OCI-LY1 (cell line): ENCODE data around the gene FHIT.
A peak's percentile ranks its signal among the peaks of the same experiment; 100 is the strongest.

Source experiments
- H2AFZ ChIP-seq: fragments of 200-600 bp; sonication (generic), shearing (Covaris generic); 2 replicates; pipeline ENCODE4 v1.6.0; 2014; ENCODE audit warnings: antibody characterized with exemption, mild to moderate bottlenecking, low read length
- H3F3A ChIP-seq: fragments of 200-600 bp; sonication (generic), shearing (Covaris generic); 2 replicates; pipeline ENCODE4 v1.6.0; 2014; ENCODE audit warnings: mild to moderate bottlenecking, antibody characterized with exemption, low read length, moderate library complexity; ENCODE audit not compliant: insufficient read depth
- H3K27ac ChIP-seq: fragments of 200-600 bp; sonication (generic); 2 replicates; pipeline ENCODE4 v1.5.1; 2014; ENCODE audit warnings: low read length, mixed run types, mild to moderate bottlenecking, low read depth; ENCODE audit not compliant: poor library complexity, severe bottlenecking
- H3K27me3 ChIP-seq: fragments of 200-600 bp; sonication (generic); 2 replicates; pipeline ENCODE4 v1.6.0; 2014; ENCODE audit warnings: antibody characterized with exemption, mild to moderate bottlenecking, low read length, moderate library complexity; ENCODE audit not compliant: insufficient read depth
- H3K36me3 ChIP-seq: fragments of 200-600 bp; sonication (generic); 2 replicates; pipeline ENCODE4 v1.6.1; 2014; ENCODE audit warnings: mild to moderate bottlenecking, antibody characterized with exemption, low read length, moderate library complexity, mixed read lengths; ENCODE audit not compliant: insufficient read depth
- H3K4me1 ChIP-seq: fragments of 200-600 bp; sonication (generic); 2 replicates; pipeline ENCODE4 v1.5.1; 2014; ENCODE audit warnings: mild to moderate bottlenecking, low read length, moderate library complexity; ENCODE audit not compliant: insufficient read depth, severe bottlenecking
- H3K4me2 ChIP-seq: fragments of 200-600 bp; sonication (generic), shearing (Covaris generic); 2 replicates; pipeline ENCODE4 v1.6.1; 2014; ENCODE audit warnings: low read length
- H3K4me3 ChIP-seq: fragments of 200-600 bp; sonication (generic); 2 replicates; pipeline ENCODE4 v1.5.1; 2014; ENCODE audit warnings: low read length, low read depth, mild to moderate bottlenecking, mixed read lengths; ENCODE audit not compliant: poor library complexity, severe bottlenecking
- H3K79me2 ChIP-seq: fragments of 200-600 bp; shearing (Covaris generic); 2 replicates; pipeline ENCODE4 v1.6.1; 2016; ENCODE audit warnings: mixed run types, low read length, mixed read lengths; ENCODE audit not compliant: insufficient read depth
- H3K9ac ChIP-seq: fragments of 200-600 bp; sonication (generic), shearing (Covaris generic); 2 replicates; pipeline ENCODE4 v1.6.1; 2014; ENCODE audit warnings: mild to moderate bottlenecking, low read length, mixed read lengths
- H3K9me2 ChIP-seq: fragments of 200-600 bp; sonication (generic), shearing (Covaris generic); 2 replicates; pipeline ENCODE4 v1.6.1; 2014; ENCODE audit warnings: low read depth, mild to moderate bottlenecking, low read length, mixed read lengths
- H3K9me3 ChIP-seq: fragments of 200-600 bp; shearing (Covaris generic); 2 replicates; pipeline ENCODE4 v1.6.1; 2014; ENCODE audit warnings: low read length, mixed read lengths
- H4K20me1 ChIP-seq: fragments of 200-600 bp; sonication (generic), shearing (Covaris generic); 2 replicates; pipeline ENCODE4 v1.6.0; 2016; ENCODE audit warnings: mild to moderate bottlenecking, low read length; ENCODE audit not compliant: insufficient read depth
- EZH2 ChIP-seq: fragments of 200-600 bp; sonication (generic), shearing (Covaris generic); IDR thresholded peaks from 2 replicates; pipeline ENCODE4 v1.8.0; 2017; ENCODE audit warnings: borderline replicate concordance, mixed run types, mild to moderate bottlenecking, antibody characterized with exemption, low read length, moderate library complexity, mixed read lengths
- TF ChIP-seq, protein P1 (sequence below): fragments of 200-600 bp; sonication (generic), shearing (Covaris generic); IDR thresholded peaks from 2 replicates; pipeline ENCODE4 v1.5.1; 2017; ENCODE audit warnings: mild to moderate bottlenecking, antibody characterized with exemption, low read length, moderate library complexity, mixed read lengths

FHIT gene

DNA sequence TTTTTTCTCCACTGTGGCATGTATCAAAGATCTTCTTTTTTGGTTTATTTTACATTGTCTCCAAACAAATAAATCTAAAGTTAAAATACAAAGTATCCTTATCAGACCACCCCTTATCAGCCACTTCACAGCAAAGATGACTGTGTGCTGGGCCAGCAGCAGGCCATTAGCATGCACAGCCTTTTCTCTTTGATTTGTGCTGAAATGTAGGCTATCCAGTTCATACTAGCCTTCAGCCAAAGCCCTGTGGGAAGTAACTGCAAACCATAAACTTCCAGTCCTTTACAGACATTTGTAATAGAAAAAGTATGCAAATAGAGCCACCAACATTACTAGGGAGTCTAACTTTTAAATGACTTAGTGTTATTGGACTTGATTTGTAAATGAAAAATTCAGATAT, 816.3 kb downstream of the FHIT start:
- Histone ChIP-seq H3K4me1 (peaks cover 7% of the 10 kb centered on the region), H4K20me1 (no peaks in the 10 kb centered on the region), H3K36me3 (no peaks in the 10 kb centered on the region), H3K9me3 (no peaks in the 10 kb centered on the region), H3K27ac (no peak overlapping the region), H3F3A (no peaks in the 10 kb centered on the region), H3K9me2 (no peaks in the 10 kb centered on the region), H2AFZ (no peak overlapping the region), H3K79me2 (no peaks in the 10 kb centered on the region), H3K27me3 (no peaks in the 10 kb centered on the region), H3K4me3 (no peak overlapping the region), H3K4me2 (no peak overlapping the region), H3K9ac (no peak overlapping the region)
- TF ChIP-seq EZH2, result no peak
- TF ChIP-seq, protein P1, sequence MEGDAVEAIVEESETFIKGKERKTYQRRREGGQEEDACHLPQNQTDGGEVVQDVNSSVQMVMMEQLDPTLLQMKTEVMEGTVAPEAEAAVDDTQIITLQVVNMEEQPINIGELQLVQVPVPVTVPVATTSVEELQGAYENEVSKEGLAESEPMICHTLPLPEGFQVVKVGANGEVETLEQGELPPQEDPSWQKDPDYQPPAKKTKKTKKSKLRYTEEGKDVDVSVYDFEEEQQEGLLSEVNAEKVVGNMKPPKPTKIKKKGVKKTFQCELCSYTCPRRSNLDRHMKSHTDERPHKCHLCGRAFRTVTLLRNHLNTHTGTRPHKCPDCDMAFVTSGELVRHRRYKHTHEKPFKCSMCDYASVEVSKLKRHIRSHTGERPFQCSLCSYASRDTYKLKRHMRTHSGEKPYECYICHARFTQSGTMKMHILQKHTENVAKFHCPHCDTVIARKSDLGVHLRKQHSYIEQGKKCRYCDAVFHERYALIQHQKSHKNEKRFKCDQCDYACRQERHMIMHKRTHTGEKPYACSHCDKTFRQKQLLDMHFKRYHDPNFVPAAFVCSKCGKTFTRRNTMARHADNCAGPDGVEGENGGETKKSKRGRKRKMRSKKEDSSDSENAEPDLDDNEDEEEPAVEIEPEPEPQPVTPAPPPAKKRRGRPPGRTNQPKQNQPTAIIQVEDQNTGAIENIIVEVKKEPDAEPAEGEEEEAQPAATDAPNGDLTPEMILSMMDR, result no peak

DNA sequence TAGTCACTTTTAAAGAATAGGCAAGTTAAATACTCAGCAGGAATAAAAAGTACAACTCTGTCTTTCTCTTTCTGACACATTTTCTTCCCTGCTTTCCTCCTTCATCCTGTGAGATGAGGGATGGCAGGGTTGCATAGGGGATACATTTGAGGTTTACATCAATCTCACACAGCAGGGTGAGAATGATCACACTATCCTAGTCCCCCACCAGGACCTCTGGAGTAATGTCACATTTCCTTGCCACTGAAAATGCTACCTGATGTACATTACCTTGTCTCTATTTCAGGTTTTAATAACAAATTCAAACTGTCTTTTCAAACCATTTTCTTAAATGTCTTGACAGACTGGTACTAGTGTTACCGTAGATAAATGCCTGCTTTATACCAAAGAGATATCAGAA, 816.9 kb downstream of the FHIT start:
- Histone ChIP-seq H3K27me3 (no peaks in the 10 kb centered on the region), H4K20me1 (no peaks in the 10 kb centered on the region), H3K27ac (no peak overlapping the region), H3K4me1 (peaks cover 7% of the 10 kb centered on the region), H3F3A (no peaks in the 10 kb centered on the region), H3K9ac (no peak overlapping the region), H3K9me3 (no peaks in the 10 kb centered on the region), H3K4me3 (no peak overlapping the region), H3K4me2 (no peak overlapping the region), H3K36me3 (no peaks in the 10 kb centered on the region), H2AFZ (no peak overlapping the region), H3K9me2 (no peaks in the 10 kb centered on the region), H3K79me2 (no peaks in the 10 kb centered on the region)
- TF ChIP-seq, protein P1, result no peak
- no peak for TF ChIP-seq EZH2

DNA sequence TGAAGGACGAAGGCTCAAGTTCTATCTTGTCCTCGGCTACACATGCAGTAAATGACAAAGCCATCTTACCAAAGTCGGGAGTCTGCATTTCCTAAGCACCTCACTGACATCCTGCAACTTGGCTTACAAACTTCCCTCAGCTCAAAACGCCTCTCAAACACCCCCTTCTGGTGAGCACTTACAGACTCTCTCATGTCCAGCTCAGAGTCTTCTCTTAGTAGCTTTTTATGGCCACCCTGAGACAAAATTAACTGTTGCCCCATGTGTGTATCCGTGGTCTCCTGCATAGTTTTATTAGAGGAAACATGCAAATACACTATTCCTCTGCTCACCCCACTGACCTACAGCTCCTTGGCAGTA, 819.7 kb downstream of the FHIT start:
- H2AFZ ChIP-seq, result no peak overlapping the region

More for the DNA sequence above, 819.7 kb downstream of the FHIT start:
- TF ChIP-seq EZH2, result no peak
- TF ChIP-seq, protein P1, result peak; percentile 35; the same call in 1 of the 2 replicates
- no peaks in the 10 kb centered on the region for H3K79me2 ChIP-seq
- H3K9ac ChIP-seq, result no peak overlapping the region
- H3K4me3 ChIP-seq, result no peak overlapping the region
- no peaks in the 10 kb centered on the region for H3K36me3 ChIP-seq
- H3K4me1 ChIP-seq, result peaks cover 7% of the 10 kb centered on the region
- no peak overlapping the region for H3K27ac ChIP-seq
- H3K27me3 ChIP-seq, result no peaks in the 10 kb centered on the region
- no peak overlapping the region; the same call in 1 of the 2 replicates for H3K4me2 ChIP-seq
- no peaks in the 10 kb centered on the region for H3K9me3 ChIP-seq
- H3F3A ChIP-seq, result no peaks in the 10 kb centered on the region
- H4K20me1 ChIP-seq, result no peaks in the 10 kb centered on the region
- H3K9me2 ChIP-seq, result no peaks in the 10 kb centered on the region
